Embryonic facial prominence (tissue), 1 donor: ENCODE data around the gene SRSF12.

Experiments
- DNase-seq: peaks from one replicate; pipeline ENCODE4 v3.0.0-alpha.2; 2016; ENCODE audit errors: extremely low spot score

Gene SRSF12

DNA sequence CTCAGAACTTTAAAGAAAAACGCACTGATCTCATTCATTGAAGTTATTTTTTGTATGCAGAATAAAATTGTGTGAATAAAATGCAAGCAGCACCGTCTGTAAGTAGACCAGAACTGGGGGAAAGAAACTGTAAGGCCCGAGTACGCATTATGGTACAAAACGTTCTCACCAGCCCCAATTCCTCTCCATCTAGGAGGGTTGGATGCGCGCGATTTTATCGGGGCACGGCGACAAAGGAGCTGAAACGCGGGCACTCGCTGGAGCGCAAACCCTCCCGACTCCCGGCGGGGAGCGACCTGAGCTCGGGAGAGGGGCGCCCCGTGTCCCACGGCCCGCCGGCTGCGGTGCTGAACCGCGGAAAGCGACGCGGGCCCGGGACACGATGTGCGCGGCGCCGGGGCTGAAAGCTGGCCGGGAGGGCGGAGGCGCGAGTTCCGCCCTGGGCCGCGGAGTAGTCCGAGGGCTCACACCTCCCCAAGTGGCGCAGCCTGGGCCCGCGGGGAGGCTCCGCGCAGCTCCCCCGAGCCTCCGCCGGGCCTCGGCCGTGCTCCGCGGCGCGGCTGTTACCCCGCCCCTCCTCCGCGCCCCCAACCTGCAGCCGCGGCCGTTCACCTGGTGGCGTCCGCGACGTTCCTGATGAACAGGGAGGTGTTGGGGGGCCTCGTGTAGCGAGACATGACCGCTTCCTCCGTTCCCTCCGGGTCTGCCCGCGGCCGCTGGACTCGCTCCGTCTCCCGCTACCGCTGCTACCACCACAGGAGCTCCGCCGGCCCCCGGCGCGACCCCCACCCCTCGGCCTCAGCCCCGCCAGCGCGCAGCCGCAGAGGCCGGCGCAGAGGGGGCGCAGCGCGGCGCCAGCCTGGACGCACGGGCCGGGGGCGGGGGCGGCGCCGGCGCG, at the start of gene SRSF12:
TSS of gene SRSF12 (minus strand) at position 861 of the 898 bp plus-strand sequence. CDS start at position 677, 184 bp downstream.
- peak; percentile 21 for DNase-seq

DNA sequence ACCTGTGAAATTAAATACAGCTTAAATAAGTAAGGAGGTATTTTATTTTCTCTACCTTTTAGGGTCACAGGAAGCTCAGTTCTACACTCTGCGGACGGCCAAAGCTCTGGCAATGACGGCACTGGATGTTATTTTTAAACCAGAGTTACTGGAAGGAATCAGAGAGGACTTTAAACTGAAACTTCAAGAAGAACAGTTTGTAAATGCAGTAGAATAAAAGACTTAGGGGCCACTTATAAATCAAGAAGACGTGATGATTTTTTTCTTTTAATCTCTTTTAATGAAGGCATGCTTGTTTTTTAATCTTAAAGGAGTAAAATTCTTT, 44.1 kb upstream of the SRSF12 start:
- DNase-seq = no peak

DNA sequence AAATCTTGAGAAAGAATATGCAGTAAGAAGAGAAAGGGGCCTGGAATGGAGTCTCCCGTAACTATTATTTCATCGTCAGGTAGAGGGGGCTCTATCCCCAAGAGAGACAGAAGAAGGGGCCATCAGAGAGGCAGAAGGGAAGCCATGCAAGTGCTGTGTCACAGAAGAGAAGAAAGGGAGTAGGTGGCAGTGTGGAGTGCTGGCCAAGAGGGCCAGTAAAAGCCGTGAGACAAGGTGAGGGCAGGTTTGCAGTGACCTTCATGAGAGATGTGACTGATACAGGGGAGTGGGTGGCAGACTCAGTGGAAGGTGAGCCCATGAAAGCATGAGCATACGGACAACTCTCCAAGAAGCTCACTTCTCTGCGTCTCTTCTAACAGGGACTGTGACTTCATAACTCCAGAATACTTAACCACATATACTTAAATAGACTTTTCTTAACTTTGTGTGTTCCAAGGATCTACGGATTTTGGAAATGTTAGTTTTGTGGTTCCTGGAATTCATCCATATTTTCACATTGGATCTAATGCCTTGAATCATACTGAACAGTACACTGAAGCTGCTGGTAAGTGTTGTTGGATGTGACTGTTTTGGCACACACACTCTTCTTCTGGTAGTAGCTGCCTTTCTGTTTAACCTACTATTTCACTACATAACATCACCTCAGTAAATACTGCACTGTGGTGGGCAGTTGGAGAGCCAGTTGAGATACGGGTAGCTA, 43.6 kb upstream of the SRSF12 start:
- DNase-seq = no peak

GRCh38 chr6:89160331-89161092, 42.6 kb upstream of the SRSF12 start:
- DNase-seq = no peak

GRCh38 chr6:89154131-89154530, 36.3 kb upstream of the SRSF12 start:
- DNase-seq = no peak

DNA sequence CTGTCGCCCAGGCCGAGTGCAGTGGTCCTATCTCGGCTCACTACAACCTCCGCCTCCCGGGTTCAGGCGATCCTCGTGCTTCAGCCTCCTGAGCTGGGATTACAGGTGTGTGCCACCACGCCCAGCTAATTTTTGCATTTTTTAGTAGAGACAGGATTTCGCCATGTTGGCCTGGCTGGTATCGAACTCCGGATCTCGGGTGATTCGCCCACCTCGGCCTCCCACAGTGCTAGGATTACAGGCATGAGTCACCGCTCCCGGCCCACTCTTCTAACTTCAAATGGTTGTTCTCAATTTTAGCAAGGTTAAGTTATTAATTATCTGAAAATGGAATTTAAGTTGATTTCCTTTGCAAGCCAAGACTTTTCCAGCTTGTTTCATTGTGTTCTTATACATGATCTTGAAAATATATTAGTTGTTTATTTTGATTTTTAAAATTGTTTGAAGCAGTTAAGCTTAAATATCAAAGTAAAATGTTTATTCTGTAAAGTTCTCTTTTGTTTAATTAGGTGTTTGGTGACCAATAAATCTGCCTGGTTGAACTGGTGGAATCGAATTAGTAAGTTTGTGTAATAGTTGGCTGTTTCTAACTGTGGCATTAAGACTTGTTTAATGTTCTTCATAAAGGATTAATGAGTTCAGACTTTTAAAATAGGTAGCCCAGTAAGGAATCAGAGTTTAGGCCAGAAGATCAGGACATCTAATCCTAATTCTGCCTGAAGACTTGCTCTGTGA, 30.3 kb upstream of the SRSF12 start:
- DNase-seq = no peak

DNA sequence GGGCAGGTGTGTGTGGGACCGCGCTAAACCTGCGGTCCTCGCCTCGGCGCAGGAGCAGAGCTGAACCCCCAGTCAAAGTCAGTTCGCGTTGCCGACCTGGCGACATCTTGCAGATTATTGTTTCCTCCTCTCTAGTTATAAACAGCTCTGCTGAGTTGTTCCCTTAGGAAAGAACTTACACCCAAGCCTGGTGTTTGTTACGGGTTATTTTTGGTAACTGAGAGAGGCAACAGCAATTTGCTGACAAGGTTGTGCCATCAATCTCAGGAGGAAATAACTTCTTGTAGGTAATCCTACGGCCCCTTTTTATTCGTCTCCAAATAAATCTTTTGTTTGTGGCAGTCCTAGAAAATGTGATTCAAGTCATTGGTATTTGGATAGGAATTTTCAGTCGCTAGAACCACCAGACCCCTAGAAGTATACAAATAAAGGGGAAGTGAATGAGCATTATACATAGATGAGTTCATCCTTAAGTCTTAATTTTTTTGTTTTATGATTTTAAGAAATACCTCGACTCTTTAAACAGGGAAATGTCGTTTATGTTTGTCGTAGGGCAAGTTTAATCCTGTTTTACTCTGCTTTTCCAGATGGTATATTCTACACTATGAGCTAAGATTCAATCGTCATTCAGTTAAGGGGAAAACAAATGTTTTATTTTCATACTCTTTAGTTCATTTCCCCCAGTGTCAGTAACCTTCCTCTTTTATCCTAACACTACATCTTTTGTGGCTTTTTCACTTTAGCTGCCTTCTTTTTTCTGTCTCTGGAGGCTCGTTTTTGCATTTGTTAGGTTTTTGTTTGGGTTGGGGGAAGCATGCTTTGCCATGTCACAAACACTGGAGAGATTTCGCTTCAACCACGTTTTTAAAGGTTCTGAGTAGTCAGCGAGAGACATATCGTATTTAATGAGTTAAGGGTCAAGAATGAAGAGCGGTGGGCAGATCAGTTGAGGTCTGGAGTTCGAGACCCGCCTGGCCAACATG, 29.1 kb upstream of the SRSF12 start:
- peak; percentile 45 for DNase-seq

GRCh38 chr6:89145956-89146717, 28.3 kb upstream of the SRSF12 start, which contains the start of gene PM20D2:
TSS of gene PM20D2 (plus strand) at chr6:89146055. CDS start at chr6:89146145, 90 bp downstream.
- DNase-seq = no peak

- DNase-seq = no peak
Observed at GRCh38 chr6:89145091-89145955, 27.5 kb upstream of the SRSF12 start.

DNA sequence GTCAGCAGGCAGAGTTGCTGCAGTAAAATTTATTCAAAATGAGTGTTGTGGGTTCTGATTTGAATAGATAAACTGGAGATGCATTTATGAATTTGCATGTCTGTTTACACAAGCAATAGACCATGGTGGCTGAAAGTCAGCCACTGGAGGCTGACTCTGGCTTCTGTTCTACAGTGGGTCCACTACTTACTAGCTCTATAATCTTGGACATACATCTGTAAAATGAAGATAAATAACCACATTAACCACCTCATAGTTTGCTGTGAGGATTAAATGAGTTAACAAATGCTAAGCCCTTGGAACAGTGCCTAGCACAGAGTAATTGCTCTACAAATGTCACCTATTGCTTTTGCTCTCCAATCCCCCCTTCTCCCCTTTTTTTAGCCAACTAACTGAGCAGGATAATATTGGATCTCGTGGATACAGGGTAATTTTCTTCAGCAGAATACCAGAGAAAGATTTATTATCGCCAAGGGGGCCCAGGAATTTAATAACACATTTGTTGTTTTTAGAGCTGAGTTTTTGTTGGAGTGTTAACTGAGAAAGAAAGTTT, 26.6 kb upstream of the SRSF12 start:
- DNase-seq = no peak

GRCh38 chr6:89140347-89141156, 22.7 kb upstream of the SRSF12 start:
- no peak for DNase-seq

- DNase-seq = no peak
Observed at GRCh38 chr6:89139509-89140346, 21.9 kb upstream of the SRSF12 start.

DNA sequence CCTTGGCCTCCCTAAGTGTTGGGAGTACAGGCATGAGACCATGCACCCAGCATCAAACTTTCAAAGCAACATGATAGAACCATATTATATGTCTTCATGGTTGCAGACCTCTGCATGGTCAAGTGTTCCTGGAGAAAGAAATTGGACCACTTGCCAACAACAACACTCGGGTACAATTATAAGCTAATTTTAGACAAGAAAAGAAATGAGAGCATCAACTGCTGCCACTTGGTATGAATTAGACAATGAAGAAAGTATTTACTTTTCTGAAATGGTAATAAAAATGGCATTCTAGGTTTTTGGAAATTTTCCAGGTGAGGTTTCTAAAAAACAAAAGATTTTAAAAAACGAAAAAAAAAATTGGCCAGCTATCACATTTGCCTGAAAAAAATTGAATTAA, 20.3 kb upstream of the SRSF12 start:
- DNase-seq = no peak

GRCh38 chr6:89134723-89135122, 16.9 kb upstream of the SRSF12 start:
- DNase-seq = no peak

DNA sequence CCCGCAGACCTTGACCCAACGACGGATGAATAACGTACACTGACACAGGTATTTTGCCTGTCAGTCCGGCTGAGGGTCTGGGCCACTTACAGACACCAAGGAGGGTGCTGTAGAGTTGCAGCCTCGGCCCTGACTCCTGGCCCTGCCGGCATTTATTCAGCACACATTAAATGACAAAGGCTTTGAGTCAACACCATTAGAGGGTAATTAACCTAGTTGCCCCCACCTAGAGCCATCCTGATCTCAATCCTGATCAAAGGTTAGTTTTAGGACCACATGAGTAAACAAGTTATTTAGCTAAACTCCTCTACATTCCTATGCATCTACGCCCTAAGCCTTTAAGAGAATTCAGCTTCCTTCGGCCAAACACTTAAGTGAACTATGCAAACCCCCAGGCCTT, 16.1 kb upstream of the SRSF12 start:
- DNase-seq = no peak

DNA sequence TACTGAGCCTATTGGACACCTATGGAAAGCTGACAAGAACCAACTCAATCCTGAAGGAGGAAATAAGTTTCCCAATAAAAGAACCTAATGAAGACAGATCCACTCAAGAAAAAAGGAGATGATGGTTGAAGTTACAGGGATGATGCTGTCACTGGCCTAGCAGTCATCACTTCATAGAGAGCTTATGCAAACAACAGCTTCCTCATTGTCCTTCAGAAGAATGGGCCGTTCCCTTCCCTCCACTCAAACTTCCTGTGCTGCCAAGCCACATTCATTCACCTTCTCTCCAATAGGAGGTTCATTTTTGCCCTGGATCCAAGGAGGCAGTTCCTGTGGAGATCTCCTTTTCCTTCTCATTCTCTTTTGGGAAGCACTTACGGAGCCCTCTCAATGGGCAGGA, 14.2 kb upstream of the SRSF12 start:
- DNase-seq = no peak

DNA sequence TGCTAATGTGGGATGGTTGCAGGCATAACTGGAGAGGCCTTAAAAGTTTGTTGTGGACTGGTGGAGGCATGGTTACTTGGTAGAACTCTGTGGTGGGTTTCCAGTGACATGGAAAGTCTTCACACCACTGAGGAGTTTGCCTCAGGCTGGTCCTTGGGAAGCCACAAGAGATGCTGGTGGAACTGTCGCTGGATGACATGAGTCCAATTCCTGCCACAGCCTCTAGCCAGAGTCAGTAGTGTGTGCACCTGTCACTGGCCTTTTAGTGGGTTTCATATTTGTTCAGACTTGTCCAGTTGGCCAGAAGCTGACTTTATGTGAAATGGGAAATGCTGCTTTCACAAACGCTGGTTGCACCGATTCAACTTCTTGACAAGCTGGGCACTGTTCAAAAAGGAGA, 13.7 kb upstream of the SRSF12 start:
- no peak for DNase-seq
